CD4-positive, alpha-beta memory T cell (primary cell): ENCODE data around the gene NPFFR1. TPM values are rescaled to one million over a fixed set of nuclear protein-coding genes. Genes with fewer than 3 reads are reported as not detected.
"Not testable (repeated sequence)": the region's sequence is repeated elsewhere in the genome, so short reads cannot be mapped to it uniquely, and the experiment has no call there.

Experiments
- CTCF ChIA-PET: fragments of 350-600 bp; sonication (Branson Sonifier 250); formaldehyde crosslinking; loops from one replicate; lab custom pipeline; 2021; ENCODE audit warnings: inconsistent platforms; ENCODE audit not compliant: partially characterized antibody; lab: Charles Lee
- POLR2A ChIA-PET: fragments of 350-600 bp; sonication (Branson Sonifier 250); formaldehyde crosslinking; loops from one replicate; lab custom pipeline; 2021; ENCODE audit not compliant: partially characterized antibody; lab: Charles Lee
- DNase-seq, 5 donors: peaks; one replicate each; pipeline versions ENCODE4 v3.0.0 to v3.0.0-alpha.2; 2020 to 2022; ENCODE audit warnings: mixed read lengths in 1 of 5
- H3K27ac ChIP-seq: one replicate; pipeline ENCODE4 v1.7.0; 2013; ENCODE audit warnings: low read depth, low read length
- H3K27me3 ChIP-seq: 2 replicates; pipeline ENCODE4 v1.7.0; 2013; ENCODE audit warnings: mild to moderate bottlenecking, low read length, moderate library complexity; ENCODE audit not compliant: insufficient read depth
- H3K36me3 ChIP-seq: 2 replicates; pipeline ENCODE4 v1.7.0; 2013; ENCODE audit warnings: mild to moderate bottlenecking, low read length, moderate library complexity; ENCODE audit not compliant: insufficient read depth
- H3K4me1 ChIP-seq: 2 replicates; pipeline ENCODE4 v1.7.0; 2013; ENCODE audit warnings: mild to moderate bottlenecking, low read length, moderate library complexity; ENCODE audit not compliant: insufficient read depth
- H3K4me3 ChIP-seq, 2 donors: one replicate each; pipeline ENCODE4 v1.7.0; 2013; ENCODE audit warnings: low read length in 2 of 2, mild to moderate bottlenecking in 1 of 2
- H3K9me3 ChIP-seq, 2 donors: one replicate each; pipeline ENCODE4 v1.7.0; 2013; ENCODE audit warnings: low read length in 2 of 2, control low read depth in 1 of 2; ENCODE audit not compliant: control insufficient read depth in 1 of 2
- H3K27ac Mint-ChIP-seq, 7 donors: one replicate each; pipeline ENCODE4 v1.8.0; 2020 to 2021; ENCODE audit warnings: mixed read lengths in 7 of 7, mild to moderate bottlenecking in 6 of 7, inconsistent platforms in 3 of 7, moderate library complexity in 3 of 7
- H3K27me3 Mint-ChIP-seq, 2 donors: one replicate each; pipeline ENCODE4 v1.8.0; 2020 to 2021; ENCODE audit warnings: mixed read lengths in 2 of 2
- H3K36me3 Mint-ChIP-seq, 2 donors: one replicate each; pipeline ENCODE4 v1.8.0; 2020 to 2021; ENCODE audit warnings: mixed read lengths in 2 of 2, inconsistent platforms in 1 of 2, mild to moderate bottlenecking in 1 of 2
- H3K4me1 Mint-ChIP-seq, 4 donors: one replicate each; pipeline ENCODE4 v1.8.0; 2020 to 2021; ENCODE audit warnings: mixed read lengths in 4 of 4, mild to moderate bottlenecking in 1 of 4
- H3K4me3 Mint-ChIP-seq, 8 donors: one replicate each; pipeline ENCODE4 v1.8.0; 2020 to 2021; ENCODE audit warnings: mixed read lengths in 8 of 8, mild to moderate bottlenecking in 7 of 8, moderate library complexity in 6 of 8, inconsistent platforms in 3 of 8
- H3K9me3 Mint-ChIP-seq, 8 donors: one replicate each; pipeline ENCODE4 v1.8.0; 2020 to 2021; ENCODE audit warnings: mixed read lengths in 8 of 8, mild to moderate bottlenecking in 5 of 8, inconsistent platforms in 3 of 8, moderate library complexity in 1 of 8
- intact Hi-C: fragments of 100-400 bp; cut with micrococcal nuclease; formaldehyde crosslinking; loops from one replicate; pipeline ENCODE4 v1.15.1; 2023
- polyA plus RNA-seq, 2 donors: library from polyadenylated mRNA; unstranded; fragments of 300-500 nt; fragmentation: Illumina TruSeq; gene quantifications; one replicate each; pipeline ENCODE4 v1.2.3, GENCODE V29; 2021
- total RNA-seq, 2 experiments: library from RNA; stranded (reverse); gene quantifications; one replicate each; pipeline ENCODE4 v1.2.3, GENCODE V29; 2021

The NPFFR1 gene
- total and polyA plus RNA-seq, 4 experiments from 2014 or later, result not detected

GRCh38 chr10:70223728-70224127 lies 60.1 kb downstream of the NPFFR1 start:
- CTCF ChIA-PET, result interaction anchor here (0.6 to 9.1 kb wide), 10 partner anchors 9 to 373 kb away, joined by 3 to 558 read pairs (median 4); partner anchors contain the start of gene PPA1
- Mint-ChIP-seq H3K9me3 (no peaks in the 10 kb centered on the region), H3K4me3 (no peak overlapping the region), H3K4me1 (peaks cover 18 to 35% (median 27%) of the 10 kb centered on the region in 4 donors), H3K27ac (no peak overlapping the region), H3K27me3 (no peaks in the 10 kb centered on the region), H3K36me3 (peaks cover 3 to 14% of the 10 kb centered on the region in 2 donors)
- Histone ChIP-seq H3K27me3 (no peaks in the 10 kb centered on the region), H3K9me3 (no peaks in the 10 kb centered on the region), H3K4me1 (peaks cover 19% of the 10 kb centered on the region), H3K4me3 (no peak overlapping the region), H3K36me3 (no peaks in the 10 kb centered on the region), H3K27ac (no peak overlapping the region)
- POLR2A ChIA-PET, result interaction anchor here (0.7 to 3.1 kb wide), 2 partner anchors 9 to 140 kb away, joined by 3 to 22 read pairs; partner anchors contain the start of gene PPA1
- intact Hi-C loops, result loop anchor here (5.0 kb wide), 3 partner anchors 49 to 534 kb away; no protein-coding TSS in a partner anchor
- DNase-seq, result no peak

GRCh38 chr10:70222811-70223447 lies 60.9 kb downstream of the NPFFR1 start:
- ChIA-PET POLR2A (interaction anchor here (0.7 to 3.6 kb wide), 4 partner anchors 10 to 182 kb away, joined by 3 to 43 read pairs (median 14); partner anchors contain the start of gene PPA1), CTCF (interaction anchor here (0.8 to 9.1 kb wide), 18 partner anchors 9 to 326 kb away, joined by 3 to 558 read pairs (median 4); partner anchors contain the start of genes EIF4EBP2, PPA1 and TYSND1)
- intact Hi-C loops, result loop anchor here (5.0 kb wide), 3 partner anchors 49 to 534 kb away; no protein-coding TSS in a partner anchor
- H3K9me3 Mint-ChIP-seq, DNase-seq, H3K27me3 Mint-ChIP-seq, H3K27ac ChIP-seq, H3K36me3 ChIP-seq, H3K4me3 ChIP-seq, H3K27me3 ChIP-seq, H3K9me3 ChIP-seq, H3K36me3 Mint-ChIP-seq, H3K4me3 Mint-ChIP-seq: not testable (repeated sequence)
- Mint-ChIP-seq H3K27ac (peak overlapping the region in 2 of 7 donors; percentile 43 to 74), H3K4me1 (peaks cover 13 to 30% (median 22%) of the 10 kb centered on the region in 4 donors)
- H3K4me1 ChIP-seq, result peaks cover 12% of the 10 kb centered on the region

GRCh38 chr10:70222340-70222794 lies 61.4 kb downstream of the NPFFR1 start:
- intact Hi-C loops, result loop anchor here (5.0 kb wide), 3 partner anchors 50 to 535 kb away; no protein-coding TSS in a partner anchor
- Mint-ChIP-seq H3K36me3 (peaks cover 5 to 9% of the 10 kb centered on the region in 2 donors), H3K27me3 (no peaks in the 10 kb centered on the region), H3K4me3 (no peak overlapping the region), H3K27ac (no peak overlapping the region), H3K9me3 (no peaks in the 10 kb centered on the region), H3K4me1 (peaks cover 12 to 30% (median 19%) of the 10 kb centered on the region in 4 donors)
- no peak for DNase-seq
- no peaks in the 10 kb centered on the region for H3K27me3 ChIP-seq
- ChIA-PET CTCF (interaction anchor here (0.8 to 9.1 kb wide), 34 partner anchors 10 to 340 kb away, joined by 3 to 558 read pairs (median 5); partner anchors contain the start of genes EIF4EBP2, PPA1 and TYSND1), POLR2A (interaction anchor here (0.6 to 3.6 kb wide), 4 partner anchors 10 to 238 kb away, joined by 3 to 43 read pairs (median 14); partner anchors contain the start of gene PPA1)
- no peak overlapping the region for H3K4me3 ChIP-seq
- no peaks in the 10 kb centered on the region for H3K36me3 ChIP-seq
- peaks cover 6% of the 10 kb centered on the region for H3K4me1 ChIP-seq
- no peak overlapping the region for H3K27ac ChIP-seq
- H3K9me3 ChIP-seq, result no peaks in the 10 kb centered on the region

DNA sequence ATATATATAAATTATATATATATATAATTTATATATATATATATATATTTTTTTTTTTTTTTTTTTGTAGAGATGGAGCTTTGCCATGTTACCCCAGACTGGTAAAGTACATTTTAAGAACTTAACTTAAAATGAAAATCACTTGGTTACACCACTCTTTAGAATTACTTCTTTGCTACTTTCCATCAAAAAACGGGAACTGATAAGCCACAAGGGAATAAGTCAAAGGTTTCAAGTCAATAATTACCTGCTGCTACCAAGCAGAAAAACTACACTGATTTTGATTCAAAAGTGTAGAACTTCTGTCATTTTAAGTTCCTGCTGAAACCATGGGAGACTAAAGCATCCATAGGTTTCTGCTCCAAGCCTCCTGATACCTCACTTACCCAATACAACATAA lies 62.8 kb downstream of the NPFFR1 start:
- no peak for DNase-seq
- peak overlapping the region in 2 of 8 donors; percentile 62 to 64 for H3K4me3 Mint-ChIP-seq
- POLR2A ChIA-PET, result interaction anchor here (1.4 to 3.6 kb wide), 3 partner anchors 11 to 144 kb away, joined by 10 to 43 read pairs (median 22); partner anchors contain the start of genes PPA1 and TYSND1
- Histone ChIP-seq H3K27ac (no peak overlapping the region), H3K36me3 (no peaks in the 10 kb centered on the region), H3K4me3 (no peak overlapping the region), H3K9me3 (no peaks in the 10 kb centered on the region), H3K27me3 (no peaks in the 10 kb centered on the region), H3K4me1 (peaks cover 6% of the 10 kb centered on the region)
- H3K27ac Mint-ChIP-seq, result peak overlapping the region in 5 of 7 donors; percentile 7 to 87 (median 65)
- H3K36me3 Mint-ChIP-seq, result peaks cover 5 to 12% of the 10 kb centered on the region in 2 donors
- intact Hi-C loops, result loop anchor here (1.0 to 5.0 kb wide), 5 partner anchors 51 to 536 kb away; no protein-coding TSS in a partner anchor
- H3K9me3 Mint-ChIP-seq, result no peaks in the 10 kb centered on the region
- CTCF ChIA-PET, result interaction anchor here (0.8 to 9.1 kb wide), 27 partner anchors 11 to 341 kb away, joined by 3 to 558 read pairs (median 6); partner anchors contain the start of genes PPA1 and TYSND1
- H3K4me1 Mint-ChIP-seq, result peaks cover 12 to 24% (median 16%) of the 10 kb centered on the region in 4 donors
- no peaks in the 10 kb centered on the region for H3K27me3 Mint-ChIP-seq

GRCh38 chr10:70212879-70213278 lies 70.9 kb downstream of the NPFFR1 start:
- no peak overlapping the region for H3K4me3 Mint-ChIP-seq
- no peaks in the 10 kb centered on the region for H3K27me3 Mint-ChIP-seq
- peaks cover 0 to 1% (median 0%) of the 10 kb centered on the region in 4 donors for H3K4me1 Mint-ChIP-seq
- H3K27ac Mint-ChIP-seq, result no peak overlapping the region
- peaks cover 21% of the 10 kb centered on the region for H3K36me3 ChIP-seq
- H3K9me3 Mint-ChIP-seq, result no peaks in the 10 kb centered on the region
- no peaks in the 10 kb centered on the region for H3K4me1 ChIP-seq
- no peaks in the 10 kb centered on the region for H3K27me3 ChIP-seq
- H3K4me3 ChIP-seq, result no peak overlapping the region
- CTCF ChIA-PET, result no interaction called here
- H3K27ac ChIP-seq, result no peak overlapping the region
- H3K9me3 ChIP-seq, result no peaks in the 10 kb centered on the region
- no peak for DNase-seq
- H3K36me3 Mint-ChIP-seq, result peaks cover 10 to 61% of the 10 kb centered on the region in 2 donors
- POLR2A ChIA-PET, result no interaction called here
- intact Hi-C loops, result no loop called here

DNA sequence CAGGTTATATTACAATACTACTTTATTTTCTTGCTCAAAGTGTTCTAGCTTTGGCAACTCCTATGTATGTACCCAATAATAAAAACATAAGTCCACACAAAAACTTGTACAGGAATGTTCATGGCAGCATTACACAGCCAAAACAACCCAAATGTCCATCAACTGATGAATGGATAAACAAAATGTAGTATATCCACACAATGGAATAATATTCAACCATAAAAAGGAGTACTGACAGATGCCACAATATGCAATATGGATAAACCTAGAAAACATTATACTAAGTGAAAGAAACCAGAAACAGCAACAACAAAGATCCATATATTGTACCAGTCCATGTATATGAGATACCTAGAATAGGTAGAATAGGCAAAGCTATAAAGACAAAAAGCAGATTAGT lies 71.5 kb downstream of the NPFFR1 start:
- H3K27me3 Mint-ChIP-seq, result no peaks in the 10 kb centered on the region
- no peaks in the 10 kb centered on the region for H3K27me3 ChIP-seq
- H3K36me3 Mint-ChIP-seq, result peaks cover 10 to 63% of the 10 kb centered on the region in 2 donors
- DNase-seq, result no peak
- no peak overlapping the region for H3K4me3 ChIP-seq
- H3K9me3 ChIP-seq, result no peaks in the 10 kb centered on the region
- no peaks in the 10 kb centered on the region for H3K9me3 Mint-ChIP-seq
- no peak overlapping the region for H3K4me3 Mint-ChIP-seq
- intact Hi-C loops, result no loop called here
- H3K27ac Mint-ChIP-seq, result peak overlapping the region in 1 of 7 donors; percentile 13
- no peak overlapping the region for H3K27ac ChIP-seq
- ChIA-PET POLR2A (no interaction called here), CTCF (no interaction called here)
- H3K4me1 ChIP-seq, result no peaks in the 10 kb centered on the region
- peaks cover 21% of the 10 kb centered on the region for H3K36me3 ChIP-seq
- peaks cover 0 to 1% (median 0%) of the 10 kb centered on the region in 4 donors for H3K4me1 Mint-ChIP-seq

GRCh38 chr10:70206762-70207161 lies 77.0 kb downstream of the NPFFR1 start:
- Mint-ChIP-seq H3K36me3 (peaks cover 23 to 63% of the 10 kb centered on the region in 2 donors), H3K27me3 (no peaks in the 10 kb centered on the region), H3K27ac (no peak overlapping the region), H3K4me1 (no peaks in the 10 kb centered on the region), H3K4me3 (no peak overlapping the region), H3K9me3 (no peaks in the 10 kb centered on the region)
- no peaks in the 10 kb centered on the region for H3K9me3 ChIP-seq
- no peaks in the 10 kb centered on the region for H3K4me1 ChIP-seq
- ChIA-PET CTCF (interaction anchor here (0.6 to 1.6 kb wide), 3 partner anchors 15 to 158 kb away, joined by 3 to 4 read pairs (median 3); no protein-coding TSS in a partner anchor), POLR2A (no interaction called here)
- peaks cover 17% of the 10 kb centered on the region for H3K36me3 ChIP-seq
- no peak for DNase-seq
- H3K27ac ChIP-seq, result no peak overlapping the region
- intact Hi-C loops, result no loop called here
- no peaks in the 10 kb centered on the region for H3K27me3 ChIP-seq
- no peak overlapping the region for H3K4me3 ChIP-seq
